A673 (cell line): ENCODE results near the gene ANXA5. TPM values are rescaled to one million over a fixed set of nuclear protein-coding genes. Genes with fewer than 3 reads are reported as not detected.

Experiments
- BruUV-seq: library from RNA; stranded (reverse); fragments of 400-500 nt; replicated peaks from 2 replicates; lab custom pipeline; 2021; lab: Mats Ljungman, UMichigan
- CTCF ChIA-PET: fragments of 300-600 bp; sonication (Branson Sonifier 250); formaldehyde crosslinking; loops from one replicate; lab custom pipeline; 2022; ENCODE audit warnings: antibody characterized with exemption; lab: Charles Lee
- POLR2A ChIA-PET: fragments of 300-600 bp; sonication (Branson Sonifier 250); formaldehyde crosslinking; loops from one replicate; lab custom pipeline; 2022; ENCODE audit warnings: antibody characterized with exemption; ENCODE audit not compliant: low non-redundant PET; lab: Charles Lee
- DNase-seq: peaks from one replicate; pipeline ENCODE4 v3.0.0-alpha.2; 2015; ENCODE audit warnings: low spot score
- H3K27ac ChIP-seq: fragments of 200-600 bp; sonication (generic); 2 replicates; pipeline ENCODE4 v1.5.1; 2016; ENCODE audit warnings: mixed run types, low read depth, mild to moderate bottlenecking, mixed read lengths, antibody characterized with exemption, low read length; ENCODE audit not compliant: poor library complexity, severe bottlenecking
- H3K27me3 ChIP-seq: fragments of 200-600 bp; sonication (generic); replicated peaks from 2 replicates; pipeline ENCODE4 v1.6.1; 2017; ENCODE audit warnings: mixed run types, low read depth, mild to moderate bottlenecking, mixed read lengths, antibody characterized with exemption, low read length; ENCODE audit not compliant: insufficient read depth, poor library complexity
- H3K36me3 ChIP-seq: fragments of 200-600 bp; sonication (generic); 2 replicates; pipeline ENCODE4 v1.6.1; 2016; ENCODE audit warnings: mixed run types, mild to moderate bottlenecking, mixed read lengths, antibody characterized with exemption, low read length; ENCODE audit not compliant: insufficient read depth, poor library complexity, severe bottlenecking
- H3K4me1 ChIP-seq: fragments of 200-600 bp; sonication (generic); 2 replicates; pipeline ENCODE4 v1.6.1; 2017; ENCODE audit warnings: mixed run types, mild to moderate bottlenecking, mixed read lengths, antibody characterized with exemption, low read length; ENCODE audit not compliant: insufficient read depth, poor library complexity, severe bottlenecking
- H3K4me3 ChIP-seq: fragments of 200-600 bp; sonication (generic); 2 replicates; pipeline ENCODE4 v1.5.1; 2016; ENCODE audit warnings: low read depth, mixed run types, mild to moderate bottlenecking, mixed read lengths, low read length; ENCODE audit not compliant: poor library complexity, severe bottlenecking
- H3K9me3 ChIP-seq: fragments of 200-600 bp; sonication (generic); 2 replicates; pipeline ENCODE4 v1.6.1; 2016; ENCODE audit warnings: mixed run types, low read depth, mild to moderate bottlenecking, mixed read lengths, antibody characterized with exemption, low read length; ENCODE audit not compliant: poor library complexity, severe bottlenecking
- CTCF ChIP-seq: fragments of 300-800, 200-600 bp; sonication (generic); conservative IDR thresholded peaks from 2 replicates; pipeline ENCODE4 v1.5.1; 2017; ENCODE audit warnings: low read depth, mild to moderate bottlenecking, antibody characterized with exemption, low read length, moderate library complexity, mixed read lengths
- EZH2 ChIP-seq: fragments of 200-600 bp; sonication (generic); IDR thresholded peaks from 2 replicates; pipeline ENCODE4 v1.6.1; 2017; ENCODE audit warnings: borderline replicate concordance, low read depth, mild to moderate bottlenecking, mixed read lengths, antibody characterized with exemption, low read length; ENCODE audit not compliant: poor library complexity, severe bottlenecking
- intact Hi-C: fragments of 100-400 bp; cut with micrococcal nuclease; formaldehyde crosslinking; loops from one replicate; pipeline ENCODE4 v1.10.0; 2022; ENCODE audit not compliant: unreplicated experiment
- total RNA-seq: library from RNA; stranded (reverse); gene quantifications from 2 replicates; pipeline ENCODE4 v1.2.3, GENCODE V29; 2021

The ANXA5 gene
- total RNA-seq, 1 experiment from 2014 or later, result 389 TPM

GRCh38 chr4:121650741-121651140 is 46.0 kb downstream of the ANXA5 start:
- TF ChIP-seq EZH2, result no peak
- no peak for TF ChIP-seq CTCF
- Histone ChIP-seq H3K9me3 (no peaks in the 10 kb centered on the region), H3K27ac (no peak overlapping the region), H3K4me1 (peaks cover 5% of the 10 kb centered on the region), H3K36me3 (no peaks in the 10 kb centered on the region), H3K27me3 (no peaks in the 10 kb centered on the region), H3K4me3 (no peak overlapping the region)
- ChIA-PET POLR2A (no interaction called here), CTCF (no interaction called here)
- intact Hi-C loops, result no loop called here
- BruUV-seq, result no TSS peak
- no peak for DNase-seq

- intact Hi-C loops, result no loop called here
- no peaks in the 10 kb centered on the region for H3K4me1 ChIP-seq
- ChIA-PET POLR2A (no interaction called here), CTCF (no interaction called here)
- no peaks in the 10 kb centered on the region for H3K36me3 ChIP-seq
- DNase-seq, result no peak
- no peak for TF ChIP-seq EZH2
- TF ChIP-seq CTCF, result no peak
- H3K27me3 ChIP-seq, result no peaks in the 10 kb centered on the region
- no peak overlapping the region for H3K27ac ChIP-seq
- BruUV-seq, result no TSS peak
- H3K9me3 ChIP-seq, result no peaks in the 10 kb centered on the region
- H3K4me3 ChIP-seq, result no peak overlapping the region
Measured at GRCh38 chr4:121648516-121648915, 48.3 kb downstream of the ANXA5 start.

- DNase-seq, result no peak
- Histone ChIP-seq H3K27ac (no peak overlapping the region), H3K36me3 (no peaks in the 10 kb centered on the region), H3K4me1 (no peaks in the 10 kb centered on the region), H3K4me3 (no peak overlapping the region), H3K9me3 (no peaks in the 10 kb centered on the region), H3K27me3 (no peaks in the 10 kb centered on the region)
- ChIA-PET CTCF (no interaction called here), POLR2A (no interaction called here)
- no peak for TF ChIP-seq EZH2
- BruUV-seq, result no TSS peak
- intact Hi-C loops, result no loop called here
Measured at GRCh38 chr4:121642876-121643585, 53.7 kb downstream of the ANXA5 start.

- BruUV-seq, result no TSS peak
- H3K4me3 ChIP-seq, result no peak overlapping the region
- no peak for DNase-seq
- no peaks in the 10 kb centered on the region for H3K9me3 ChIP-seq
- ChIA-PET CTCF (no interaction called here), POLR2A (no interaction called here)
- no peak for TF ChIP-seq EZH2
- no peak for TF ChIP-seq CTCF
- no peaks in the 10 kb centered on the region for H3K4me1 ChIP-seq
- H3K27me3 ChIP-seq, result no peaks in the 10 kb centered on the region
- H3K36me3 ChIP-seq, result no peaks in the 10 kb centered on the region
- H3K27ac ChIP-seq, result no peak overlapping the region
- intact Hi-C loops, result no loop called here
Measured at GRCh38 chr4:121642292-121642691, 54.5 kb downstream of the ANXA5 start.
